HG02610 (cell line): ENCODE results near the gene LRBA.
"Not testable (repeated sequence)": the region's sequence is repeated elsewhere in the genome, so short reads cannot be mapped to it uniquely, and the experiment has no call there.

Experiments used
- ATAC-seq: cut with Tn5 transposase; IDR thresholded peaks from one replicate; pipeline ENCODE4 v1.9.1; 2021; ENCODE audit warnings: mild to moderate bottlenecking, moderate library complexity; ENCODE audit not compliant: unreplicated experiment

The LRBA gene

GRCh38 chr4:151022586-151022985 lies 7.5 kb upstream of the LRBA start:
- no peak for ATAC-seq

DNA sequence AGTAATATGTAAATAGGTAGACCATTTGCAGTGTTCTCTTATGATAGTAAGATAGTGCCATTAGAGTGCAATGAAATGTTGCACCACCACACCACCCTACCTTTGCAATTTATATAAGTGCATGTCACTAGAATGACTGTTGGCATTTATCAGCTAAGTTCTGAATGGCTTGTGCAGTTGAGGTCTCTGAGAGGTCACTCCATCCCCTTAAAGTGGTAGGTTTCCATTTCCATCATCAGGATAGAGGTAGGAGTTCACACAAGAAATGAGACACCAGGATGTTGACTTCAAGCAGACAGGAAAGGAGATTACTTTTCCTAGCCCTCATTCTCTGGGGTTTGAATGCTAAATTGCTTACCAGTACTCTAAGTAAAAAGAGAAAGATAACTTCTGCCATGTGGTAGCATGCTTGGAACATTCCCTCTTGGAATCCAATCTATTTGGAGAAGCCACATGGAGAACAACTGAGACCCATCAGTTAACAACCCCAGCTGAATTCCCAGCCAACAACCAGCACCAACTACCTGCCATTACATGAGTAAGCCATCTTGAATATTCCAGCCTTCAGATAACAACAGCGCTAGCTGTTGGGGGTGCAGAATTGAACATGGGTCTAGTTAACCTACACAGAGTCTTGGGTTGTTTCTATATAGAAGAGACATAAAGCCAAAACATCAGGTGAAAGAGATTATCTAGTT lies 6.7 kb upstream of the LRBA start:
- ATAC-seq = no peak

GRCh38 chr4:151015459-151016347 lies 619 bp upstream of the LRBA start:
- ATAC-seq = peak; percentile 81

- ATAC-seq = no peak
Measured at GRCh38 chr4:151013944-151014343, 1.1 kb downstream of the LRBA start.

DNA sequence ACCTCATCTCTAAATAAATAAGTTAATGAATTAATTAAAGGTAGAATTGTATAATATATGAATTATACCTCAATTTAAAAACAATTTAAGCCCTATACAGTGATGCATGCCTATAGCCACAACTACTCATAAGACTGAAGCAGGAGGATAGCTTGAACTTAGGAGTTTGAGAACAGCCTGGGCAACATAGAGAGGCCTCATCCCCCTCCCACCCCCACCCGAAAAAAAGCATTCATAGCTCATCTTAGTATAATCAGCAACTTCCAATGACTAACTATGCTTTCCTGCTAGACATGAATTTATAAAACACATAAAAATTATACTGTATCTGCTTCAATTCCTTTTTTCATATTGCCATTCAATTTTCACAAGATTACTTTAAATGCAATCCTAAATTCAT lies 1.6 kb downstream of the LRBA start:
- ATAC-seq = no peak

GRCh38 chr4:151012820-151013219 lies 2.3 kb downstream of the LRBA start:
- ATAC-seq = no peak

GRCh38 chr4:151012376-151012775 lies 2.7 kb downstream of the LRBA start:
- no peak for ATAC-seq

- ATAC-seq = no peak
Measured at GRCh38 chr4:151004222-151004621, 10.9 kb downstream of the LRBA start.

GRCh38 chr4:151000747-151001429 lies 14.2 kb downstream of the LRBA start:
- ATAC-seq = no peak

DNA sequence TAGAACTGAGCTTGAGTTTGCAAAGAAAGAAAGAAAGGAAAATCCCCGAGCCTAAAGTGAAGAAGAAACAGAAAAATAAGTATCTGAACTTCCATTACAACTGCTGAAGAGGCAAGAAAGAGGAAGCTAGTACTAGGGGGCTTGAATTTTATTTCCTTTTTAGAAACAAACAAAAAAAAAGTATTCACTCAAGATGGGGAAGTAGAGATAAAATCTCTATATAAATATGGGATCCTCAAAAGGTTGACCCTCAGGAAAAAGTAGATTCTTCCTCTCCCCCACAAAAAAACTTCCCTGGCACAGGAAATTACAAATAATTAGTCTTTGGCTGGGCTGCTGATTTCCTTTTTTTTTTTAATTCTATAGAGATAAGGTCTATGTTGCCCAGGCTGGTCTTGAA lies 16.0 kb downstream of the LRBA start:
- no peak for ATAC-seq

- ATAC-seq = no peak
Measured at GRCh38 chr4:150997141-150997540, 17.9 kb downstream of the LRBA start.

DNA sequence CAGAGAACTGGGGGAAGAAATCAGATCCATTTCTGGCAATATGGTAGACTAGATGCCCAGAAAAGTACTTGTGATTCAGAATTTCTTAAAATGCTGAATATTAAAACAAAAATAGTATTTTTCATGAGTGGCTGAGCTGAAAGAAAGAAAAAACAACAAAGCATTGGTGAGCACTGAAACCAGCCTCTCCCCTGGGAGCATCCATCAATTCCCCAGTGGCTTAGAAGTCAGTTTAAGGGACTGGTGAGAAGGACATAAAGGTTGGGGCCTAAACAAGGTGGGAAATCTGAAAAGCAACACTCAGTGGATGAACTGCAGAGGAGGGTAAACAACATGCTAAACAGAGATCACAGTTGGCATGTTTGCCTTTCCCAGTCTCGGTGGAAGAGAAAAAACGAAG lies 20.4 kb downstream of the LRBA start:
- no peak for ATAC-seq

DNA sequence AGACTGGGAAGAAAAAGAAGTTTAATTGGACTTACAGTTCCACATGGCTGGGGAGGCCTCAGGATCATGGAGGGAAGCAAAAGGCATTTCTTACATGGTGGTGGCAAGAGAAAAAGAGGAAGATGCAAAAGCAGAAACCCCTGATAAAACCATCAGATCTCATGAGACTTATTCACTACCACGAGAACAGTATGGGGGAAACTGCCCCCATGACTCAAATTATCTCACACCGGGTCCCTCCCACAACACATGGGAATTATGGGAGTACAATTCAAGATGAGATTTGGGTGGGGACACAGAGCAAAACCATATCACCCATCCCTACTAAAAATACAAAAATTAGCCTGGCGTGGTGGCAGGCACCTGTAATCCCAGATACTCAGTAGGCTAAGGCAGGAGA lies 21.5 kb downstream of the LRBA start:
- not testable (repeated sequence) for ATAC-seq

GRCh38 chr4:150990993-150991392 lies 24.1 kb downstream of the LRBA start:
- no peak for ATAC-seq

DNA sequence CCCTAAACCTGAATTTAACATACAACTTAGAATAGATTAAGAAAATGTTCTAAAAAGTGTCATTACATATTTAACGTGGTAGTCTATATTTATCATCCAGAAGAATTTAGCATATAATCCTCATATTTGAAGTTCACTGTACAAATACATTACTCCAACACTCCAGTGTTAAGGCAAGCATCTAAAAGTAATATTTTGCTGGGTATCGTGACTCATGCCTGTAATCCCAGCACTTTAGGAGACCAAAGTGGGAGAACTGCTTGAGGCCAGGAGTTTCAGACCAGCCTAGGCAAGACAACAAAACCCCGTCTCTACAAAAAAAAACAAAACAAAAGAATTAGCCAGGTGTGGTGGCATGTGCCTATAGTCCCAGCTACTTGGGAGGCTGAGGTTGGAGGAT lies 24.8 kb downstream of the LRBA start:
- no peak for ATAC-seq

GRCh38 chr4:150988238-150988637 lies 26.8 kb downstream of the LRBA start:
- no peak for ATAC-seq

DNA sequence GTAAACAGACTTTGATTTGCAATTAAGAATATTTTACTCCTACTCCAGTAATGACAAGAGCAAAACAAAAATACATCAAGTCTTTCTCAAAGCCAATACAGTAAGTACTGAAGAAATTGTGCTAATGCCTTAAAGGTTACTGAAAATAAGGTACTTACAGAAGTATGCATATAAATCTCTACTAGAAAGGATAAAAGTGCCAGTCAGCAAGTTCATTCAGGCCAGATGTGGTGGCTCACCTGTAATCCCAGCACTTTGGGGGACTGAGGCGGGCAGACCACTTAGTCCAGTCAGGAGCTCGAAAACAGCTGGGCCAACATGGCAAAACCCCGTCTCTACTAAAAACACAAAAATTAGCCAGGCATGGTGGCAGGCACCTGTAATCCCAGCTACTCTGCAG lies 27.9 kb downstream of the LRBA start:
- ATAC-seq = no peak

DNA sequence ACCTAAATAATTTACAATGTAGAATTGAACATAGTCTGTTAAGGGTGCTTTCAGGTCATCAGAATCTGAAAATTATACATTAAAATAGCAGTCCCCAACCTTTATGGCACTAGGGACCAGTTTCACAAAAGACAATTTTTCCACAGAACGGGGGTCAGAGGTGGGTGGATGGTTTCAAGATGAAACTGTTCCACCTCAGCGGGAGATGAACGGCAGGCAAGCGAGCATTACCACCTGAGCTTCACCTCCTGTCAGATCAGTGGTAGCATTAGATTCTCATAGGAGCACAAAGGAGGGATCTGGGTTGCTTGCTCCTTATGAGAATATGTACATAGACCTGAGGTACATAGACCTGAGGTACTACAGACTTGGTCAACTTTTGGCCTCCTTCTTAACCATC lies 29.0 kb downstream of the LRBA start:
- peak; percentile 73 for ATAC-seq

DNA sequence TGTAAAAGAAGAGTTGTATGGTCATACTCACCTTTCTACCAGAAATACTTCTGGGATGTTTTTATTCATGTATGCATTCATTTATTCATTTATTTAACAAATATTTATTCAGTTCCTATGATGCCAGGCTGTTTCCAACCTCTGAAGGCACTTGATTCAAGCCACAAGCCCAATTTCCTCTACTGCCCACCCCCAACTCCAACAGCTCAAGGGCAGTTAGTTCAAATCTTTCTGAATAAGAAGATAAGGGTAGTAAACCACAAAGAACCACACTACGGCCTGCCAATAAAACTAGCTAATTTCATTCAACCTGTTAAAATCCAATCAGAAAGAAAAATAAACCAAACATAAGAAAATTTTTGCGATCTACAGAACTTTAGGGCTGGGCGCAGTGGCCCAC lies 31.2 kb downstream of the LRBA start:
- no peak for ATAC-seq

DNA sequence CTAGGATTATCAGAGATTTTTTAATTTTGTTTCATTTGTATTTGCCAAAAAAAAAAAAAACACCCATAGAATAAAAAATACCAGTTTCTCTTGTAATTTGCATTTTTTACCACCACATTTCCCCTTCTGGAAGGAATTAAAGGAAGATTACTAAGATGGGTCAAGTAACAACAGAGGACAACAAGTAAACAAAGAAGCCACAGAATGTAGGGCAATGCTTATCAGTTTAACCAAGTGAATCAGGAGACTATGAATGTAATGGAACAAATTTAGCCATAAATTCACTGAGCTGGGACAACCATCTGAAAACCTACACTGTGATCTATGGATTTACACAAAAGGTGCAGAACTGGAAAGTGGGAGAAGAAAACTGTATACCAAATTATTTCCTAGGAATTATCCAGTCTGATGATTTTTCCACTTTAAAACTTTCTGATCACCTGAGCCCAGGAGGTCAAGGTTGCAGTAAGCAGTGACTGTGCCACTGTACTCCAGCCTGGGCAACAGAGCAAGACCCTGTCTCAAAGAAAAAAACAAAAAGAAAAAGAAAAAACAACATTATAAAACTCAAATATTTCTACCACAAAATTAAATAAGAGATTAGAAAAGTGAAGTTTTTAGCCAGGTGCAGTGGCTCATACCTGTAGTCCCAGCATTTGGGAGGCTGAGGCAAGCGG lies 32.4 kb downstream of the LRBA start:
- peak; percentile 41 for ATAC-seq
